ENCODE data around the gene LYRM7. TPM values are rescaled to one million over a fixed set of nuclear protein-coding genes. Genes with fewer than 3 reads are reported as not detected.

Gene LYRM7
- total RNA-seq, 2 donors from 2014 or later: 8.8 to 9.0 TPM

DNA sequence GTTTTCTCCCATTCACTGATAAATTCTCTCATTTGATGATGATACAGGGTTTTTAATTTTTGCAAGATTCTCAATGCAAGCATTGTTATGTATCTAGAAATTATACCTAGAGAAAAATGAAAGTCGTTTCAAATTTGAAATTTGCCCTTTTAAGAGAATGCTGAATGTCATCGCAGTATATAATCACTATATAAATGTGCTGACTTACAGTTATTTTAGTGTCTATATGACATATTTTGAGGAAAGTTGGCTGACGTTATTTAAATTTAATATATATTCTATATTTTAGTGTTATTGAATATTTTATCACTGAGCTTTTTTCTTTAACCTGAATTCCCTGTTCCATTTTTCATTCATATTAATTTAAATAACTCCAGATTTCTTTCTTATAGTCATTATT lies 29.8 kb downstream of the LYRM7 start:
- Mint-ChIP-seq H3K9me3 (no peaks in the 10 kb centered on the region), H3K36me3 (ENCODE audit: low read depth) (no peaks in the 10 kb centered on the region), H3K27ac (no peak overlapping the region), H3K4me1 (peaks cover 9% of the 10 kb centered on the region), H3K27me3 (ENCODE audit: insufficient read depth) (no peaks in the 10 kb centered on the region), H3K4me3 (no peak overlapping the region)
- Histone ChIP-seq H3K4me3 (ENCODE audit: low read length) (no peak overlapping the region), H3K27me3 (ENCODE audit: control insufficient read depth, insufficient read depth, low read length, poor library complexity, severe bottlenecking) (no peaks in the 10 kb centered on the region), H3K27ac (ENCODE audit: low read depth, low read length) (no peak overlapping the region), H3K9ac (ENCODE audit: extremely low read depth, low read length, poor library complexity, severe bottlenecking) (no peak overlapping the region), H3K36me3 (ENCODE audit: control insufficient read depth, insufficient read depth, low read length) (no peaks in the 10 kb centered on the region), H3K4me1 (ENCODE audit: control insufficient read depth, insufficient read depth, low read length) (no peaks in the 10 kb centered on the region), H3K9me3 (ENCODE audit: control insufficient read depth, low read length) (no peaks in the 10 kb centered on the region)
- TF ChIP-seq, protein P1, sequence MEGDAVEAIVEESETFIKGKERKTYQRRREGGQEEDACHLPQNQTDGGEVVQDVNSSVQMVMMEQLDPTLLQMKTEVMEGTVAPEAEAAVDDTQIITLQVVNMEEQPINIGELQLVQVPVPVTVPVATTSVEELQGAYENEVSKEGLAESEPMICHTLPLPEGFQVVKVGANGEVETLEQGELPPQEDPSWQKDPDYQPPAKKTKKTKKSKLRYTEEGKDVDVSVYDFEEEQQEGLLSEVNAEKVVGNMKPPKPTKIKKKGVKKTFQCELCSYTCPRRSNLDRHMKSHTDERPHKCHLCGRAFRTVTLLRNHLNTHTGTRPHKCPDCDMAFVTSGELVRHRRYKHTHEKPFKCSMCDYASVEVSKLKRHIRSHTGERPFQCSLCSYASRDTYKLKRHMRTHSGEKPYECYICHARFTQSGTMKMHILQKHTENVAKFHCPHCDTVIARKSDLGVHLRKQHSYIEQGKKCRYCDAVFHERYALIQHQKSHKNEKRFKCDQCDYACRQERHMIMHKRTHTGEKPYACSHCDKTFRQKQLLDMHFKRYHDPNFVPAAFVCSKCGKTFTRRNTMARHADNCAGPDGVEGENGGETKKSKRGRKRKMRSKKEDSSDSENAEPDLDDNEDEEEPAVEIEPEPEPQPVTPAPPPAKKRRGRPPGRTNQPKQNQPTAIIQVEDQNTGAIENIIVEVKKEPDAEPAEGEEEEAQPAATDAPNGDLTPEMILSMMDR (conservative IDR thresholded peaks at IDR 0.05): no peak
- 100% methylated on average over 1 of the region's 3 CpGs; no CpG with 5 or more reads in 1 of the 2 experiments for WGBS, 2 experiments (ENCODE audit: insufficient coverage in 1 of 2, insufficient read length in 1 of 2)
- no peak for DNase-seq

DNA sequence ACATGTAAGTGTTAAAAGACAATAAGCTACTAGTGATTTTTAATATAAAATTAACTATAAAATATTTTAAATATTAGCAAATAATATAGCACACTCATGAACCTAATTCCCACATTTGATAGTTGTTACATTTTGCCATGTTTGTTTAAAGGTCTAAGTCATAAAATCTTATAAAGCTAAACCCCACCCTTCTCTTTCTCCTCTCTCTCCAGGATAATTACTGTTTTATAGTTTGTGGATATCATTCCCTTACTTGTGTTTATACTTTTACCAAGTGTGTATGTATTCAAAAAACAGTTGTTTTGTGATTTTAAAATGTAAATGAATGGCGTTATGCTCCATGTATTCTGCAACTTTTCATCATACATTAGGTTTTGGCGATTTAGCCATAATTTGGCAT lies 34.2 kb downstream of the LYRM7 start:
- Histone ChIP-seq H3K9me3 (ENCODE audit: control insufficient read depth, low read length) (no peaks in the 10 kb centered on the region), H3K27ac (ENCODE audit: low read depth, low read length) (no peak overlapping the region), H3K27me3 (ENCODE audit: control insufficient read depth, insufficient read depth, low read length, poor library complexity, severe bottlenecking) (no peaks in the 10 kb centered on the region), H3K9ac (ENCODE audit: extremely low read depth, low read length, poor library complexity, severe bottlenecking) (no peak overlapping the region), H3K4me1 (ENCODE audit: control insufficient read depth, insufficient read depth, low read length) (peaks cover 5% of the 10 kb centered on the region), H3K4me3 (ENCODE audit: low read length) (no peak overlapping the region), H3K36me3 (ENCODE audit: control insufficient read depth, insufficient read depth, low read length) (no peaks in the 10 kb centered on the region)
- TF ChIP-seq, protein P1 (conservative IDR thresholded peaks at IDR 0.05): no peak
- Mint-ChIP-seq H3K9me3 (no peaks in the 10 kb centered on the region), H3K4me1 (peaks cover 30% of the 10 kb centered on the region), H3K27me3 (ENCODE audit: insufficient read depth) (no peaks in the 10 kb centered on the region), H3K27ac (no peak overlapping the region), H3K4me3 (no peak overlapping the region), H3K36me3 (ENCODE audit: low read depth) (no peaks in the 10 kb centered on the region)
- 95% methylated on average over 2 of the region's 2 CpGs; no CpG with 5 or more reads in 1 of the 2 experiments for WGBS, 2 experiments (ENCODE audit: insufficient coverage in 1 of 2, insufficient read length in 1 of 2)
- DNase-seq: no peak

DNA sequence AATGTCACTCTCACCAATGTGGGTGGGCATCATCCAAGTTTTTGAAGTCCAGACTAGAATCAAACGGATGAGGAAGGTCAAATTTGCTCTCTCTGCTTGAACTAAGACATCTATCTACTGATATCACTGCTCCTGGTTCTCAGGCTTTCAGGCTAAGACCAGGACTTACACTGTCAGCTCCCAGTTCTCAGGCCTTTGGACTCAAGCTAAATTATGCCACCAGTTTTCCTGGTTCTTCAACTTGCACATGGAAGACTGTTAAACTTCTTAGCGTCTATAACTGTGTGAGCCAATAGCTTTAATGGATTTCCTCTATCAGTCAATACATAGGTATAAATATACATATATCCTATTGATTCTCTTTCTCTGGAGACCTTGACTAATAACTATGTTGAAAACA lies 35.3 kb downstream of the LYRM7 start:
- Histone ChIP-seq H3K36me3 (ENCODE audit: control insufficient read depth, insufficient read depth, low read length) (no peaks in the 10 kb centered on the region), H3K4me3 (ENCODE audit: low read length) (no peak overlapping the region), H3K4me1 (ENCODE audit: control insufficient read depth, insufficient read depth, low read length) (peaks cover 5% of the 10 kb centered on the region), H3K27me3 (ENCODE audit: control insufficient read depth, insufficient read depth, low read length, poor library complexity, severe bottlenecking) (no peaks in the 10 kb centered on the region), H3K9me3 (ENCODE audit: control insufficient read depth, low read length) (no peaks in the 10 kb centered on the region), H3K9ac (ENCODE audit: extremely low read depth, low read length, poor library complexity, severe bottlenecking) (no peak overlapping the region), H3K27ac (ENCODE audit: low read depth, low read length) (no peak overlapping the region)
- 96 to 100% methylated on average over 1 to 2 of the region's 2 CpGs for WGBS, 2 experiments (ENCODE audit: insufficient coverage in 1 of 2, insufficient read length in 1 of 2)
- no peak for DNase-seq
- H3K36me3 Mint-ChIP-seq (ENCODE audit: low read depth): no peaks in the 10 kb centered on the region
- no peaks in the 10 kb centered on the region for H3K27me3 Mint-ChIP-seq (ENCODE audit: insufficient read depth)
- H3K4me3 Mint-ChIP-seq: no peak overlapping the region
- TF ChIP-seq, protein P1 (conservative IDR thresholded peaks at IDR 0.05): no peak
- no peak overlapping the region for H3K27ac Mint-ChIP-seq
- no peaks in the 10 kb centered on the region for H3K9me3 Mint-ChIP-seq
- peaks cover 41% of the 10 kb centered on the region for H3K4me1 Mint-ChIP-seq
